Cardiac muscle cell (in vitro differentiated cells and primary cell): Measurements from ENCODE around the gene PRELID3B. TPM values are rescaled to one million over a fixed set of nuclear protein-coding genes. Genes with fewer than 3 reads are reported as not detected.
"Not testable (repeated sequence)": the region's sequence is repeated elsewhere in the genome, so short reads cannot be mapped to it uniquely, and the experiment has no call there.

Source experiments
- DNase-seq, 2 donors: peaks; one replicate each; pipeline versions ENCODE4 v3.0.0 to v3.0.0-alpha.2; 2010 to 2017; ENCODE audit warnings: low read depth in 1 of 2, low spot score in 1 of 2
- H3K27ac ChIP-seq: fragments of 200-600 bp; sonication (generic); 2 replicates; pipeline ENCODE4 v1.5.1; 2016
- H3K27me3 ChIP-seq: fragments of 200-600 bp; sonication (generic); 2 replicates; pipeline ENCODE4 v1.6.0; 2016; ENCODE audit warnings: control low read depth
- H3K36me3 ChIP-seq: fragments of 200-600 bp; sonication (generic); 2 replicates; pipeline ENCODE4 v1.5.1; 2016; ENCODE audit warnings: control low read depth
- H3K4me1 ChIP-seq: fragments of 200-600 bp; sonication (generic); 2 replicates; pipeline ENCODE4 v1.8.1; 2017; ENCODE audit warnings: low read depth, mild to moderate bottlenecking, mixed run types
- H3K4me3 ChIP-seq: fragments of 200-600 bp; sonication (generic); 2 replicates; pipeline ENCODE4 v1.5.1; 2016; ENCODE audit warnings: mild to moderate bottlenecking
- H3K9me3 ChIP-seq: fragments of 200-600 bp; sonication (generic); 2 replicates; pipeline ENCODE4 v1.5.1; 2017; ENCODE audit warnings: low read depth, mild to moderate bottlenecking, control low read depth
- CTCF ChIP-seq: IDR thresholded peaks from 2 replicates; pipeline ENCODE4 v1.5.1; 2012; ENCODE audit warnings: low read depth, mild to moderate bottlenecking, low read length
- polyA plus RNA-seq: library from polyadenylated mRNA; unstranded; fragments of >200 nt; fragmentation: Nextera tagmentation; extraction: Ambion mirVana; gene quantifications from 2 replicates; pipeline ENCODE4 v1.2.1, GENCODE V29; 2016
- total RNA-seq: library from RNA; depleted of rRNA; stranded (reverse); fragments of >200 nt; gene quantifications from 2 replicates; pipeline ENCODE4 v1.2.3, GENCODE V29; 2016

PRELID3B gene
- total and polyA plus RNA-seq, 2 experiments from 2014 or later: 30.0 to 40.9 TPM

GRCh38 chr20:59013031-59013951 is 29.3 kb downstream of the PRELID3B start:
- Histone ChIP-seq H3K4me1 (peaks cover 29% of the 10 kb centered on the region), H3K36me3 (no peaks in the 10 kb centered on the region), H3K27me3 (no peaks in the 10 kb centered on the region), H3K27ac (no peak overlapping the region), H3K9me3 (no peaks in the 10 kb centered on the region), H3K4me3 (no peak overlapping the region)
- DNase-seq: no peak
- no peak for TF ChIP-seq CTCF

DNA sequence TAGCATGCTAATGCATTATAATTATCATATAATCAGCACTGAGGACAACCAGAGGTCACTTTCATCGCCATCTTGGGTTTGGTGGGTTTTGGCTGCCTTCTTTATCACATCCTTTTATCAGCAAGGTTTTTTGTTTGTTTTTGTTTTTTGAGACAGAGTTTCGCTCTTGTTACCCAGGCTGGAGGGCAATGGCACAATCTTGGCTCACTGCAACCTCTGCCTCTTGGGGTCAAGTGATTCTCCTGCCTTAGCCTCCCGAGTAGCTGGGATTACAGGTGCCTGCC is 30.8 kb downstream of the PRELID3B start:
- H3K27ac ChIP-seq, H3K4me3 ChIP-seq: not testable (repeated sequence)

DNA sequence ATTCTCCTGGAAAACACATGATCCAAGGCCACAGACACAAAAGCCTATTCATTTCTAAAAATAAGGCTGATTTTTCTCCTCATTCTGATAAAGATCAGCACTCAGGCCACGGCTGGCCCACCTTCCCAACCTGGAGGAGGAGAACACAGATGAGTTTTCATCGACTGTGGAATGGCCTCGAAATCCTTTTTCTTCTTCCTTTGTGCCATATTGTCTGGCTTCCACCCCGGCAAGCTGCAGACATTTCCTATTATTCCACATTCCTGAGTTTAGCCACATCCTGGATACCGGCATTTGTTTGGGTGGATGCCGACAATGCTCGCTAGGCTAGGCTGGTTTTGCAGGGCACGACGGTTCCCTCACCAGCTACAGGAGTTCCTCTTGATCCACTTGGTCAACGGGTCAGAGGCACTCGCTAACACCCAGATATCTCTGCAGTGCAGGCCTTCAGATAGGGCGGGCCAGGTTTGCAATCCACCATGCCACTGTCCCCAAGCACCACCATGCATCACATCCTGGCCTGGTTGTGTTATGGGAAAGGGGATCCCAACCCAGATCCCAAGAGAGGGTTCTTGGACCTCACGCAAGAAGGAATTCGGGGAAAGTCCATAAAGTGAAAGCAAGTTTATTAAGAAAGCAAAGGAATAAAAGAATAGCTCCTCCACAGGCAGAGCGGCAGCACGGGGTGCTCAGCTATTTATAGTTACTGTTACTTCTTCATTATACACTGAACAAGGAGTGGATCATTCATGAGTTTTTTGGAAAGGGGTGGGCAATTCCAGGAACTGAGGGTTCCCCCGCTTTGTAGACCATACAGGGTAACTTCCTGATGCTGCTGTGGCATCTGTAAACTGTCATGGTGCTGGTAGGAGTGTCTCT is 31.4 kb downstream of the PRELID3B start:
- Histone ChIP-seq H3K4me1 (peaks cover 24% of the 10 kb centered on the region), H3K27ac (no peak overlapping the region), H3K36me3 (no peaks in the 10 kb centered on the region), H3K4me3 (no peak overlapping the region), H3K9me3 (no peaks in the 10 kb centered on the region), H3K27me3 (no peaks in the 10 kb centered on the region)
- TF ChIP-seq CTCF: no peak
- DNase-seq: peak in 1 of 2 donors; percentile 95

More for the DNA sequence above, 30.8 kb downstream of the PRELID3B start:
- peaks cover 26% of the 10 kb centered on the region for H3K4me1 ChIP-seq
- H3K9me3 ChIP-seq, H3K36me3 ChIP-seq, DNase-seq, H3K27me3 ChIP-seq: not testable (repeated sequence)

- peak in 1 of 2 donors; percentile 45 for DNase-seq
- Histone ChIP-seq H3K4me3 (no peak overlapping the region), H3K4me1 (peaks cover 22% of the 10 kb centered on the region), H3K27ac (no peak overlapping the region), H3K9me3 (no peaks in the 10 kb centered on the region), H3K36me3 (no peaks in the 10 kb centered on the region), H3K27me3 (no peaks in the 10 kb centered on the region)
- TF ChIP-seq CTCF: no peak
Observed at GRCh38 chr20:59010321-59010994, 32.1 kb downstream of the PRELID3B start.

GRCh38 chr20:59008715-59009336 is 33.8 kb downstream of the PRELID3B start:
- no peak for TF ChIP-seq CTCF
- no peak for DNase-seq
- H3K9me3 ChIP-seq: no peaks in the 10 kb centered on the region
- no peak overlapping the region for H3K4me3 ChIP-seq
- H3K27me3 ChIP-seq: no peaks in the 10 kb centered on the region
- peaks cover 12% of the 10 kb centered on the region for H3K4me1 ChIP-seq
- no peaks in the 10 kb centered on the region for H3K36me3 ChIP-seq
- no peak overlapping the region for H3K27ac ChIP-seq
